Left kidney (tissue), 8 donors: ENCODE data around the gene CHD6. TPM values are rescaled to one million over a fixed set of nuclear protein-coding genes. Genes with fewer than 3 reads are reported as not detected.

Source experiments
- DNase-seq: peaks from one replicate; pipeline ENCODE4 v3.0.0-alpha.2; 2013
- long read RNA-seq, 8 donors: transcript quantifications; one replicate each; lab custom pipeline, GENCODE V29; 2026
- polyA plus RNA-seq: library from polyadenylated mRNA; unstranded; fragments of 120-200 nt; gene quantifications from one replicate; pipeline ENCODE4 v1.2.1, GENCODE V29; 2013; ENCODE audit not compliant: insufficient read length

CHD6 gene, protein sequence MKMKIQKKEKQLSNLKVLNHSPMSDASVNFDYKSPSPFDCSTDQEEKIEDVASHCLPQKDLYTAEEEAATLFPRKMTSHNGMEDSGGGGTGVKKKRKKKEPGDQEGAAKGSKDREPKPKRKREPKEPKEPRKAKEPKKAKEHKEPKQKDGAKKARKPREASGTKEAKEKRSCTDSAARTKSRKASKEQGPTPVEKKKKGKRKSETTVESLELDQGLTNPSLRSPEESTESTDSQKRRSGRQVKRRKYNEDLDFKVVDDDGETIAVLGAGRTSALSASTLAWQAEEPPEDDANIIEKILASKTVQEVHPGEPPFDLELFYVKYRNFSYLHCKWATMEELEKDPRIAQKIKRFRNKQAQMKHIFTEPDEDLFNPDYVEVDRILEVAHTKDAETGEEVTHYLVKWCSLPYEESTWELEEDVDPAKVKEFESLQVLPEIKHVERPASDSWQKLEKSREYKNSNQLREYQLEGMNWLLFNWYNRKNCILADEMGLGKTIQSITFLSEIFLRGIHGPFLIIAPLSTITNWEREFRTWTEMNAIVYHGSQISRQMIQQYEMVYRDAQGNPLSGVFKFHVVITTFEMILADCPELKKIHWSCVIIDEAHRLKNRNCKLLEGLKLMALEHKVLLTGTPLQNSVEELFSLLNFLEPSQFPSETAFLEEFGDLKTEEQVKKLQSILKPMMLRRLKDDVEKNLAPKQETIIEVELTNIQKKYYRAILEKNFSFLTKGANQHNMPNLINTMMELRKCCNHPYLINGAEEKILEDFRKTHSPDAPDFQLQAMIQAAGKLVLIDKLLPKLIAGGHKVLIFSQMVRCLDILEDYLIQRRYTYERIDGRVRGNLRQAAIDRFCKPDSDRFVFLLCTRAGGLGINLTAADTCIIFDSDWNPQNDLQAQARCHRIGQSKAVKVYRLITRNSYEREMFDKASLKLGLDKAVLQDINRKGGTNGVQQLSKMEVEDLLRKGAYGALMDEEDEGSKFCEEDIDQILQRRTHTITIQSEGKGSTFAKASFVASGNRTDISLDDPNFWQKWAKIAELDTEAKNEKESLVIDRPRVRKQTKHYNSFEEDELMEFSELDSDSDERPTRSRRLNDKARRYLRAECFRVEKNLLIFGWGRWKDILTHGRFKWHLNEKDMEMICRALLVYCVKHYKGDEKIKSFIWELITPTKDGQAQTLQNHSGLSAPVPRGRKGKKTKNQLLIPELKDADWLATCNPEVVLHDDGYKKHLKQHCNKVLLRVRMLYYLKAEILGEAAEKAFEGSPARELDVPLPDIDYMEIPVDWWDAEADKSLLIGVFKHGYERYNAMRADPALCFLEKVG (N-terminal part only)
- polyA plus RNA-seq: 58.2 TPM
- long read RNA-seq, donor 1, transcript CHD6-208 (3 exons, 2,829 nt): major isoform, 13 of 19 reads
- long read RNA-seq, donor 1, partial matches to known transcripts: 5 of 19 reads
- long read RNA-seq, donor 1, other reads (novel, unspliced or antisense): 0 of 19 reads
- long read RNA-seq, donor 2, transcript CHD6-208 (3 exons, 2,829 nt): major isoform, 10 of 24 reads
- long read RNA-seq, donor 2, partial matches to known transcripts: 11 of 24 reads
- long read RNA-seq, donor 2, other reads (novel, unspliced or antisense): 0 of 24 reads
- long read RNA-seq, donor 3, partial matches to known transcripts: 0 of 4 reads
- long read RNA-seq, donor 3, other reads (novel, unspliced or antisense): 0 of 4 reads
- long read RNA-seq, donor 4: 0 reads
- long read RNA-seq, donor 5, transcript CHD6-208 (3 exons, 2,829 nt): major isoform, 6 of 7 reads
- long read RNA-seq, donor 5, partial matches to known transcripts: 0 of 7 reads
- long read RNA-seq, donor 5, other reads (novel, unspliced or antisense): 0 of 7 reads
- long read RNA-seq, donor 6, transcript CHD6-208 (3 exons, 2,829 nt): major isoform, 9 of 9 reads
- long read RNA-seq, donor 6, partial matches to known transcripts: 0 of 9 reads
- long read RNA-seq, donor 6, other reads (novel, unspliced or antisense): 0 of 9 reads
- long read RNA-seq, donor 7, transcript CHD6-206 (6 exons, 1,349 nt): minor isoform, 5 of 24 reads
- long read RNA-seq, donor 7, transcript CHD6-208 (3 exons, 2,829 nt): major isoform, 17 of 24 reads
- long read RNA-seq, donor 7, partial matches to known transcripts: 0 of 24 reads
- long read RNA-seq, donor 7, other reads (novel, unspliced or antisense): 0 of 24 reads
- long read RNA-seq, donor 8, transcript CHD6-208 (3 exons, 2,829 nt): major isoform, 5 of 6 reads
- long read RNA-seq, donor 8, partial matches to known transcripts: 0 of 6 reads
- long read RNA-seq, donor 8, other reads (novel, unspliced or antisense): 0 of 6 reads

- peak; percentile 99 for DNase-seq
Observed at GRCh38 chr20:41617902-41618806, at the start of gene CHD6. TSS of gene CHD6 (minus strand) at chr20:41618377. CDS start at chr20:41551337, 67,040 bp downstream.

DNA sequence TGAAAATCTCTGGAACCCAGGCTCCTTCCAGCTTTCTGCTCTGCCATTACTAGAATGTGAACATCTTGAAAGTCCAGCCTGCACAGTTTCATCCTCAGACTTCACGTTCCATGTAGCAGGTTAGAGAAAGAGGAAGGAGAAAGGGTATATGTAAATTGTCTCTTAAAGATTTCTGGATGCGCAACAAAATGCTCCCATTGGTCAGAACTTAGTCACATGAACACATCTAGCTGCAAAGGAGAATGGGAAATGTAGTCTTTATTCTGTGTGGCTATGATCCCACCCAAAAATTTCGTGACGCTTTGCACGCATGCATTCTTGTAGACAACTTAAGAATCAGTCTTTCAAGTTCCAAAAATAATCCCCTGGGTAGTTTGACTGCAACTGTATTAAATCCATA is 46.4 kb upstream of the CHD6 start:
- DNase-seq: no peak

GRCh38 chr20:41657655-41658054 is 39.5 kb upstream of the CHD6 start:
- no peak for DNase-seq

- DNase-seq: no peak
Observed at GRCh38 chr20:41655962-41656618, 37.9 kb upstream of the CHD6 start.

- peak; percentile 35 for DNase-seq
Observed at GRCh38 chr20:41654884-41655283, 36.7 kb upstream of the CHD6 start.

DNA sequence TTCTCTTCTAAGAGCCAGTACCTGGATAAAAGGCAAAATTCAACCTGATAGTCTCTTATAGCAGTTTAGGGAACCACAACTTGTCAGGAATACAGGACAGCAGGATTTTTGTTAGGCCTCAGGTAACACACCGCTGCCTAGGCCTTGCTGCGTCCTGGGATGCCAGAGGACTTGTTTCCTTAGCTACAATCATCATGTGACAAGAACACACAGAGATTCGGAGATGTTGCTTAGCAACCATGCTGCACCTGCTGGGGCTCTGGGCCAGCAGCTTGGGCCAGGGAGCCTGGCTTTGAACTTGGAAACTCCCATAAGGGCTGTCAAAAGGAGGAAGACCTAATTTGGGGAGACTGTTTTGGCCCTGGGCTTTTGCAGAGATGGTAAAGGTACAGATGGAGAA is 36.1 kb upstream of the CHD6 start:
- DNase-seq: no peak

- DNase-seq: no peak
Observed at GRCh38 chr20:41650231-41650948, 32.2 kb upstream of the CHD6 start.

DNA sequence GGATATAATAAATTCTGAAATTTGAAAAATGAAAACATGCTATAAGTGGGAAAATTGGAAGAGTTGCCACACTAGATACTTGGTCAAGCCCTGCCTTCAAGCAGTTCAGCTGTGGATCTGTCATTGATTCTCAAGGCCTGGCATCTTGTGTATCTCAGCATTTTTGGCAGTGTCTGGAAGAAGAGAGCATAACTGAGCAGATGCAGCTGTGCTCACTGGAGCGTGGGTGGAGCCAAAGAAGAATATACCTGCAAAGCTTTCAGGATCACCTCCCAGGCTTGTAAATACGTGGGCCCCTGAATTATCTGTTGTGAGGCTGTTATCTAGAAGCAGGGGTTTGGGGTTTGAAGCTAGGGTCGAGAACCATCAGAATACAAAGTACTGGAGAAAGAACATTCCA is 31.3 kb upstream of the CHD6 start:
- DNase-seq: no peak

GRCh38 chr20:41645372-41645771 is 27.2 kb upstream of the CHD6 start:
- DNase-seq: no peak

- DNase-seq: no peak
Observed at GRCh38 chr20:41643504-41643938, 25.3 kb upstream of the CHD6 start.

DNA sequence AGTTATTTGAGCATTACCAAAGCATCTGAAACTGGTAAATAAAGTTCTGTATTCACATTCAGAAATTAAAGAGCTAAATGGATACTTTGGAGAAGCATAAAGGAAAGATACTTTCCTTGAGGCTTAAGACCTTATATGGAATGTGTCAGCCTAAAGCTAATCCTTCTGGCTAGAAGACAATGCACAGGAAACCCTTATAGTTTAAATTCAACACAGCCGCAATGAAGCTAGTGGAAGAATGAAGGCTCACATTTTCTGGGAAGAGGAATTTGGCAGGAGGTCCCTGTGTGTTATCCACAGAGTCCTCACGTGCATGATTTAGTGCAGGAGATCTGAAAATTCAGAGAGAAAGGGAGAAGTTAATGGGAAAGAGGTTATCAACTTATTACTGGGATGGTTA is 21.5 kb upstream of the CHD6 start:
- DNase-seq: no peak

DNA sequence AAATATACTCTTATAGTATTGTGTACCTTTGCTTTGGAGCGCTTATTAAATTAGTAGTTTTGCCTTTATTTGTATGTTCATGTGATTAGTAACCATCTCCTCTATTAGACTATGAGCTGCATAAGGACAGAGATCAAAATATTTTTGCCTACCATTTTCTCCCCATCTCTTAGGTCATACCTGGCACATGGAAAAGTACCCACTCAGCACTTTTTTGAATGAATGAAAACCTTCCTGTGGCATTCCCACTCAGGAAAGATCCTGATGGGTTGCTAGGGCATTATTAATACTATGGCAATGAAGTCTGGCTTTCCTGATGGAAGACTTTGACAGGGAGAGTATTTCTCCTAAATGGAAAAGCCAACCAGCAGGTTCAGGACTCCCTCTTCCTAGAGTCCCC is 20.3 kb upstream of the CHD6 start:
- no peak for DNase-seq

GRCh38 chr20:41635158-41635557 is 17.0 kb upstream of the CHD6 start:
- no peak for DNase-seq

DNA sequence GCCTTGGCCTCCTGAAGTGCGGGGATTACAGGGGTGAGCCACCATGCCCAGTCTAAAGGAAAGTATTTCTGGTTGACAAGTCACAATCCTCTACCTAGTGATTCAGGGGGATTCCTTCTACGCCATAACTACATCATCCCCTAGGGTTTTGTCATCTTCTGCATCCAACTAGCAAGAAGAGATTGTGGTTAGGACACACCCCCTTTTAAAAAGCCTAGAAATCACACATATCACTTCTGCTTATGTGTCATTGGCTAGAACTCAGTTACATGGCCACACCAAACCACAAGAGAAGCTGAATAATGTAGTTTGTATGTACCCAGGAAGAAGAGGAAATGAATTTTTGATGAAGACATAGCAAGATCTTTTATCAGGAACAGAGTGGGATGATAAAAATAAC is 14.7 kb upstream of the CHD6 start:
- DNase-seq: no peak

- no peak for DNase-seq
Observed at GRCh38 chr20:41631826-41632225, 13.6 kb upstream of the CHD6 start.

GRCh38 chr20:41630846-41631245 is 12.7 kb upstream of the CHD6 start:
- no peak for DNase-seq

- no peak for DNase-seq
Observed at GRCh38 chr20:41627611-41628244, 9.6 kb upstream of the CHD6 start.
